ENCODE data around the gene IRGC.

Gene IRGC

GRCh38 chr19:43695985-43696704 is 19.7 kb upstream of the IRGC start:
- Histone ChIP-seq H3K36me3 (0 out of 22 replicates have a peak, but pooled peaks cover 0 to 7% (median 0%) of the 10 kb centered on the region in 11 experiments), H3K27me3 (no peaks in the 10 kb centered on the region), H3K4me2 (no peak overlapping the region; a peak in 1 of 22 replicates), H3K9ac (no peak overlapping the region), H3K9me3 (replicated peaks in 1 of 11) (peaks cover 23 to 38% (median 33%) of the 10 kb centered on the region in 11 experiments), H4K20me1 (no peaks in the 10 kb centered on the region), H3K4me3 (no peak overlapping the region), H3K4me1 (peaks cover 16 to 47% (median 23%) of the 10 kb centered on the region in 10 experiments), H3K27ac (no peak overlapping the region)
- peak in 3 of 11 experiments; percentile 38 to 49 (median 41); a peak in 2 of 22 replicates for TF ChIP-seq Cebpa-rat (IDR thresholded peaks at IDR 0.05)

GRCh38 chr19:43697295-43697694 is 18.6 kb upstream of the IRGC start:
- Histone ChIP-seq H3K27me3 (no peaks in the 10 kb centered on the region), H3K27ac (no peak overlapping the region), H3K4me2 (no peak overlapping the region), H3K4me1 (peaks cover 21 to 58% (median 34%) of the 10 kb centered on the region in 10 experiments), H3K9ac (no peak overlapping the region), H4K20me1 (no peaks in the 10 kb centered on the region), H3K36me3 (no peaks in the 10 kb centered on the region), H3K4me3 (no peak overlapping the region), H3K9me3 (replicated peaks in 1 of 11) (peaks cover 12 to 26% (median 21%) of the 10 kb centered on the region in 11 experiments)
- no peak for TF ChIP-seq Cebpa-rat (IDR thresholded peaks at IDR 0.05)

- Histone ChIP-seq H4K20me1 (no peaks in the 10 kb centered on the region), H3K27ac (peak overlapping the region; percentile 72 to 92 (median 85)), H3K36me3 (no peaks in the 10 kb centered on the region), H3K4me1 (peaks cover 21 to 55% (median 38%) of the 10 kb centered on the region in 10 experiments), H3K4me2 (peak overlapping the region; percentile 59 to 88 (median 82)), H3K9ac (peak overlapping the region; percentile 64 to 75 (median 72)), H3K9me3 (replicated peaks in 1 of 11) (peaks cover 9 to 20% (median 16%) of the 10 kb centered on the region in 11 experiments; a peak in 20 of 22 replicates), H3K4me3 (0 out of 20 replicates have a peak overlapping the region, but pooled peaks of 1 of the 10 experiments have one; percentile 1), H3K27me3 (no peaks in the 10 kb centered on the region)
- no peak for TF ChIP-seq Cebpa-rat (IDR thresholded peaks at IDR 0.05)
Observed at GRCh38 chr19:43699506-43700394, 16.1 kb upstream of the IRGC start.

GRCh38 chr19:43700395-43701000 is 15.4 kb upstream of the IRGC start:
- Histone ChIP-seq H4K20me1 (no peaks in the 10 kb centered on the region), H3K9ac (peak overlapping the region; percentile 64 to 75 (median 72)), H3K27me3 (no peaks in the 10 kb centered on the region), H3K9me3 (replicated peaks in 1 of 11) (peaks cover 9 to 18% (median 14%) of the 10 kb centered on the region in 11 experiments; a peak in 20 of 22 replicates), H3K27ac (peak overlapping the region; percentile 72 to 92 (median 85)), H3K36me3 (no peaks in the 10 kb centered on the region), H3K4me1 (peaks cover 21 to 55% (median 38%) of the 10 kb centered on the region in 10 experiments), H3K4me3 (peak overlapping the region in 8 of 10 experiments; percentile 1 to 47 (median 26); a peak in 10 of 20 replicates), H3K4me2 (peak overlapping the region; percentile 59 to 88 (median 82))
- no peak for TF ChIP-seq Cebpa-rat (IDR thresholded peaks at IDR 0.05)

- Histone ChIP-seq H3K36me3 (0 out of 22 replicates have a peak, but pooled peaks cover 0 to 4% (median 0%) of the 10 kb centered on the region in 11 experiments), H3K27me3 (no peaks in the 10 kb centered on the region), H3K9ac (no peak overlapping the region), H4K20me1 (no peaks in the 10 kb centered on the region), H3K27ac (no peak overlapping the region), H3K4me2 (peak overlapping the region in 2 of 11 experiments; percentile 16 to 25; a peak in 3 of 22 replicates), H3K9me3 (replicated peaks in 1 of 11) (peaks cover 10 to 11% (median 10%) of the 10 kb centered on the region in 11 experiments), H3K4me3 (no peak overlapping the region), H3K4me1 (peaks cover 21 to 48% (median 33%) of the 10 kb centered on the region in 10 experiments)
- TF ChIP-seq Cebpa-rat (IDR thresholded peaks at IDR 0.05), result no peak
Observed at GRCh38 chr19:43704002-43704705, 11.7 kb upstream of the IRGC start.

- H3K36me3 ChIP-seq, result 0 out of 22 replicates have a peak, but pooled peaks cover 0 to 4% (median 0%) of the 10 kb centered on the region in 11 experiments
- no peak overlapping the region for H3K4me3 ChIP-seq
- peaks cover 11 to 18% (median 13%) of the 10 kb centered on the region in 11 experiments for H3K9me3 ChIP-seq (replicated peaks in 1 of 11)
- H4K20me1 ChIP-seq, result no peaks in the 10 kb centered on the region
- no peak overlapping the region for H3K4me2 ChIP-seq
- no peak overlapping the region for H3K9ac ChIP-seq
- no peak overlapping the region for H3K27ac ChIP-seq
- H3K4me1 ChIP-seq, result peaks cover 9 to 33% (median 17%) of the 10 kb centered on the region in 10 experiments
- H3K27me3 ChIP-seq, result no peaks in the 10 kb centered on the region
- no peak for TF ChIP-seq Cebpa-rat (IDR thresholded peaks at IDR 0.05)
Observed at GRCh38 chr19:43705729-43706128, 10.1 kb upstream of the IRGC start.

- no peaks in the 10 kb centered on the region for H3K27me3 ChIP-seq
- peaks cover 11 to 18% (median 13%) of the 10 kb centered on the region in 11 experiments for H3K9me3 ChIP-seq (replicated peaks in 1 of 11)
- no peak overlapping the region for H3K9ac ChIP-seq
- H3K4me3 ChIP-seq, result no peak overlapping the region
- H3K27ac ChIP-seq, result no peak overlapping the region
- peaks cover 0 to 27% (median 11%) of the 10 kb centered on the region in 10 experiments; a peak in 14 of 20 replicates for H3K4me1 ChIP-seq
- no peak for TF ChIP-seq Cebpa-rat (IDR thresholded peaks at IDR 0.05)
- no peaks in the 10 kb centered on the region for H4K20me1 ChIP-seq
- 0 out of 22 replicates have a peak, but pooled peaks cover 0 to 4% (median 0%) of the 10 kb centered on the region in 11 experiments for H3K36me3 ChIP-seq
- no peak overlapping the region for H3K4me2 ChIP-seq
Observed at GRCh38 chr19:43707158-43707712, 8.6 kb upstream of the IRGC start.

GRCh38 chr19:43708716-43709115 is 7.2 kb upstream of the IRGC start:
- Histone ChIP-seq H3K36me3 (0 out of 22 replicates have a peak, but pooled peaks cover 0 to 4% (median 0%) of the 10 kb centered on the region in 11 experiments), H3K4me2 (no peak overlapping the region), H3K4me1 (peaks cover 0 to 18% (median 11%) of the 10 kb centered on the region in 10 experiments; a peak in 11 of 20 replicates), H3K4me3 (no peak overlapping the region), H3K27ac (no peak overlapping the region), H3K9ac (no peak overlapping the region), H3K27me3 (no peaks in the 10 kb centered on the region), H4K20me1 (no peaks in the 10 kb centered on the region), H3K9me3 (replicated peaks in 1 of 11) (peaks cover 11 to 18% (median 13%) of the 10 kb centered on the region in 11 experiments)
- TF ChIP-seq Cebpa-rat (IDR thresholded peaks at IDR 0.05), result no peak
